DND-41 (cell line): ENCODE measurements around the gene TCF25.

Experiments
- CTCF ChIP-seq: IDR thresholded peaks from 2 replicates; pipeline ENCODE4 v1.5.1; 2012; ENCODE audit warnings: borderline replicate concordance, low read length, moderate library complexity, mild to moderate bottlenecking; ENCODE audit not compliant: poor library complexity, severe bottlenecking; ENCODE audit errors: extremely low read depth
- EZH2 ChIP-seq: IDR thresholded peaks from 3 replicates; pipeline ENCODE4 v1.6.1; 2012; ENCODE audit warnings: borderline replicate concordance, low read depth, mild to moderate bottlenecking, moderate library complexity, low read length, inconsistent platforms; ENCODE audit not compliant: severe bottlenecking

GRCh38 chr16:89949756-89950155 is 76.4 kb downstream of the TCF25 start:
- TF ChIP-seq CTCF (no peak), EZH2 (no peak)
